Activated CD8-positive, alpha-beta memory T cell treated with anti-CD3 and anti-CD28 coated beads, Interleukin-2, amount 10 ng/mL, durations not matched to agents 7 days and 5 days (primary cell): ENCODE measurements around the gene ZNF229. TPM values are rescaled to one million over a fixed set of nuclear protein-coding genes. Genes with fewer than 3 reads are reported as not detected.
A peak's percentile ranks its signal among the peaks of the same experiment; 100 is the strongest.
"Not testable (repeated sequence)": the region's sequence is repeated elsewhere in the genome, so short reads cannot be mapped to it uniquely, and the experiment has no call there.

Experiments
- ATAC-seq: fragments of 150-1000 bp; cut with Tn5 transposase; one replicate; pipeline ENCODE4 v1.10.0; 2021; ENCODE audit warnings: moderate library complexity
- CTCF ChIA-PET: fragments of 350-600 bp; sonication (Branson Sonifier 250); formaldehyde crosslinking; loops from one replicate; lab custom pipeline; 2021; ENCODE audit warnings: antibody characterized with exemption; lab: Charles Lee
- DNase-seq: peaks from one replicate; pipeline ENCODE4 v3.0.0-alpha.2; 2020
- H3K27ac Mint-ChIP-seq: one replicate; pipeline ENCODE4 v1.8.0; 2021; ENCODE audit warnings: mild to moderate bottlenecking, mixed read lengths
- H3K27me3 Mint-ChIP-seq: one replicate; pipeline ENCODE4 v1.8.0; 2021; ENCODE audit warnings: mixed read lengths
- H3K36me3 Mint-ChIP-seq: one replicate; pipeline ENCODE4 v1.8.0; 2021; ENCODE audit warnings: mild to moderate bottlenecking, mixed read lengths
- H3K4me1 Mint-ChIP-seq: one replicate; pipeline ENCODE4 v1.8.0; 2021; ENCODE audit warnings: mixed read lengths
- H3K4me3 Mint-ChIP-seq: one replicate; pipeline ENCODE4 v1.8.0; 2021; ENCODE audit warnings: mild to moderate bottlenecking, moderate library complexity, mixed read lengths
- H3K9me3 Mint-ChIP-seq: one replicate; pipeline ENCODE4 v1.8.0; 2022; ENCODE audit warnings: low read depth, mixed read lengths
- total RNA-seq, 2 experiments: library from RNA; stranded (reverse); gene quantifications; one replicate each; pipeline ENCODE4 v1.2.3, GENCODE V29; 2021

Gene ZNF229
- total RNA-seq, result under 1 TPM; 0.41 to 0.61 TPM

GRCh38 chr19:44447916-44448674 lies at the start of gene ZNF229:
TSS of gene ZNF229 (minus strand) at chr19:44448472. CDS start at chr19:44442847, 5,625 bp downstream.
- CTCF ChIA-PET, result interaction anchor here (0.6 kb wide), 1 partner anchor 328 kb away, joined by 4 read pairs; no protein-coding TSS in a partner anchor
- peak; percentile 92 for ATAC-seq
- peaks cover 23% of the 10 kb centered on the region for H3K36me3 Mint-ChIP-seq
- peaks cover 47% of the 10 kb centered on the region for H3K9me3 Mint-ChIP-seq
- no peaks in the 10 kb centered on the region for H3K27me3 Mint-ChIP-seq
- peaks cover 9% of the 10 kb centered on the region for H3K4me1 Mint-ChIP-seq
- peak within 1 kb of the TSS; percentile 33 for H3K27ac Mint-ChIP-seq
- peak within 1 kb of the TSS; percentile 71 for H3K4me3 Mint-ChIP-seq
- peak; percentile 86 for DNase-seq

- Mint-ChIP-seq H3K27me3 (no peaks in the 10 kb centered on the region), H3K4me1 (peaks cover 31% of the 10 kb centered on the region), H3K9me3 (peaks cover 46% of the 10 kb centered on the region), H3K4me3 (no peak overlapping the region), H3K36me3 (peaks cover 87% of the 10 kb centered on the region), H3K27ac (no peak overlapping the region)
- CTCF ChIA-PET, result no interaction called here
- ATAC-seq (no peak), DNase-seq (no peak)
Observed at GRCh38 chr19:44496711-44497110, 48.4 kb upstream of the ZNF229 start.

- ATAC-seq (no peak), DNase-seq (no peak)
- Mint-ChIP-seq H3K4me1 (no peaks in the 10 kb centered on the region), H3K9me3 (peaks cover 69% of the 10 kb centered on the region), H3K27me3 (no peaks in the 10 kb centered on the region), H3K4me3 (no peak overlapping the region), H3K36me3 (peaks cover 87% of the 10 kb centered on the region), H3K27ac (peak overlapping the region; percentile 39)
- CTCF ChIA-PET, result interaction anchor here (1.5 kb wide), 1 partner anchor 24 kb away, joined by 3 read pairs; the partner anchor contains the start of gene ZNF180
Observed at GRCh38 chr19:44476559-44477408, 28.5 kb upstream of the ZNF229 start.

GRCh38 chr19:44468730-44469129 lies 20.5 kb upstream of the ZNF229 start:
- ATAC-seq, H3K27ac Mint-ChIP-seq, H3K4me1 Mint-ChIP-seq, DNase-seq, CTCF ChIA-PET, H3K27me3 Mint-ChIP-seq, H3K4me3 Mint-ChIP-seq: not testable (repeated sequence)
- H3K9me3 Mint-ChIP-seq, result peaks cover 54% of the 10 kb centered on the region
- peaks cover 19% of the 10 kb centered on the region for H3K36me3 Mint-ChIP-seq

GRCh38 chr19:44462600-44463286 lies 14.5 kb upstream of the ZNF229 start:
- H3K4me3 Mint-ChIP-seq, H3K36me3 Mint-ChIP-seq, DNase-seq, H3K27me3 Mint-ChIP-seq, H3K4me1 Mint-ChIP-seq, ATAC-seq, CTCF ChIA-PET, H3K27ac Mint-ChIP-seq: not testable (repeated sequence)
- H3K9me3 Mint-ChIP-seq, result peaks cover 32% of the 10 kb centered on the region

- H3K27me3 Mint-ChIP-seq, H3K4me3 Mint-ChIP-seq, H3K4me1 Mint-ChIP-seq, H3K27ac Mint-ChIP-seq, H3K36me3 Mint-ChIP-seq, CTCF ChIA-PET, ATAC-seq, DNase-seq: not testable (repeated sequence)
- H3K9me3 Mint-ChIP-seq, result peaks cover 40% of the 10 kb centered on the region
Observed at GRCh38 chr19:44456016-44456415, 7.7 kb upstream of the ZNF229 start.

- Mint-ChIP-seq H3K27me3 (no peaks in the 10 kb centered on the region), H3K27ac (no peak overlapping the region), H3K4me3 (no peak overlapping the region), H3K36me3 (peaks cover 2% of the 10 kb centered on the region), H3K4me1 (no peaks in the 10 kb centered on the region), H3K9me3 (peaks cover 39% of the 10 kb centered on the region)
- CTCF ChIA-PET, result no interaction called here
- ATAC-seq (no peak), DNase-seq (no peak)
Observed at GRCh38 chr19:44455100-44455499, 6.8 kb upstream of the ZNF229 start.

- DNase-seq (no peak), ATAC-seq (no peak)
- no peaks in the 10 kb centered on the region for H3K27me3 Mint-ChIP-seq
- H3K4me3 Mint-ChIP-seq, result no peak overlapping the region
- no peak overlapping the region for H3K27ac Mint-ChIP-seq
- peaks cover 9% of the 10 kb centered on the region for H3K4me1 Mint-ChIP-seq
- CTCF ChIA-PET, result no interaction called here
- peaks cover 40% of the 10 kb centered on the region for H3K9me3 Mint-ChIP-seq
- peaks cover 12% of the 10 kb centered on the region for H3K36me3 Mint-ChIP-seq
Observed at GRCh38 chr19:44452367-44452766, 4.1 kb upstream of the ZNF229 start.

GRCh38 chr19:44451687-44452086 lies 3.4 kb upstream of the ZNF229 start:
- CTCF ChIA-PET, result interaction anchor here (0.5 kb wide), 1 partner anchor 507 kb away, joined by 3 read pairs; no protein-coding TSS in a partner anchor
- no peak overlapping the region for H3K4me3 Mint-ChIP-seq
- DNase-seq (no peak), ATAC-seq (no peak)
- peaks cover 12% of the 10 kb centered on the region for H3K36me3 Mint-ChIP-seq
- peaks cover 41% of the 10 kb centered on the region for H3K9me3 Mint-ChIP-seq
- H3K27me3 Mint-ChIP-seq, result no peaks in the 10 kb centered on the region
- H3K4me1 Mint-ChIP-seq, result peaks cover 9% of the 10 kb centered on the region
- no peak overlapping the region for H3K27ac Mint-ChIP-seq

GRCh38 chr19:44438441-44438840 lies 9.8 kb downstream of the ZNF229 start:
- Mint-ChIP-seq H3K27me3 (no peaks in the 10 kb centered on the region), H3K27ac (no peak overlapping the region), H3K9me3 (peaks cover 28% of the 10 kb centered on the region), H3K4me3 (no peak overlapping the region), H3K36me3 (peaks cover 9% of the 10 kb centered on the region), H3K4me1 (no peaks in the 10 kb centered on the region)
- CTCF ChIA-PET, result no interaction called here
- ATAC-seq, result no peak
- no peak for DNase-seq

- H3K9me3 Mint-ChIP-seq, result peaks cover 29% of the 10 kb centered on the region
- no peak for ATAC-seq
- H3K27ac Mint-ChIP-seq, result no peak overlapping the region
- H3K27me3 Mint-ChIP-seq, result no peaks in the 10 kb centered on the region
- peaks cover 7% of the 10 kb centered on the region for H3K36me3 Mint-ChIP-seq
- no peaks in the 10 kb centered on the region for H3K4me1 Mint-ChIP-seq
- no peak for DNase-seq
- CTCF ChIA-PET, result no interaction called here
- H3K4me3 Mint-ChIP-seq, result no peak overlapping the region
Observed at GRCh38 chr19:44435441-44435840, 12.8 kb downstream of the ZNF229 start.

- H3K36me3 Mint-ChIP-seq, result peaks cover 4% of the 10 kb centered on the region
- no peaks in the 10 kb centered on the region for H3K27me3 Mint-ChIP-seq
- no peak for ATAC-seq
- no peaks in the 10 kb centered on the region for H3K4me1 Mint-ChIP-seq
- H3K9me3 Mint-ChIP-seq, result peaks cover 41% of the 10 kb centered on the region
- no peak for DNase-seq
- no peak overlapping the region for H3K27ac Mint-ChIP-seq
- CTCF ChIA-PET, result no interaction called here
- H3K4me3 Mint-ChIP-seq, result no peak overlapping the region
Observed at GRCh38 chr19:44430956-44431355, 17.3 kb downstream of the ZNF229 start.

GRCh38 chr19:44415553-44415952 lies 32.7 kb downstream of the ZNF229 start:
- H3K4me1 Mint-ChIP-seq, CTCF ChIA-PET, DNase-seq, H3K36me3 Mint-ChIP-seq, H3K27me3 Mint-ChIP-seq, ATAC-seq, H3K4me3 Mint-ChIP-seq, H3K27ac Mint-ChIP-seq: not testable (repeated sequence)
- peaks cover 32% of the 10 kb centered on the region for H3K9me3 Mint-ChIP-seq
